Fibroblast of lung (primary cell): ENCODE results near the gene PRKCH.

Experiments used
- CTCF ChIP-seq, 2 donors: IDR thresholded peaks in 1 of 2; conservative IDR thresholded peaks in 1 of 2; 1 replicate in 1 of 2; 2 replicates in 1 of 2; pipeline ENCODE4 v1.5.1; 2011 to 2012; ENCODE audit warnings: low read length in 2 of 2, control low read depth in 1 of 2, inconsistent platforms in 1 of 2, low read depth in 1 of 2, mild to moderate bottlenecking in 1 of 2
- EZH2 ChIP-seq: IDR thresholded peaks from 2 replicates; pipeline ENCODE4 v1.5.1; 2012; ENCODE audit warnings: low read length, control low read depth, mild to moderate bottlenecking; ENCODE audit errors: missing control alignments

DNA sequence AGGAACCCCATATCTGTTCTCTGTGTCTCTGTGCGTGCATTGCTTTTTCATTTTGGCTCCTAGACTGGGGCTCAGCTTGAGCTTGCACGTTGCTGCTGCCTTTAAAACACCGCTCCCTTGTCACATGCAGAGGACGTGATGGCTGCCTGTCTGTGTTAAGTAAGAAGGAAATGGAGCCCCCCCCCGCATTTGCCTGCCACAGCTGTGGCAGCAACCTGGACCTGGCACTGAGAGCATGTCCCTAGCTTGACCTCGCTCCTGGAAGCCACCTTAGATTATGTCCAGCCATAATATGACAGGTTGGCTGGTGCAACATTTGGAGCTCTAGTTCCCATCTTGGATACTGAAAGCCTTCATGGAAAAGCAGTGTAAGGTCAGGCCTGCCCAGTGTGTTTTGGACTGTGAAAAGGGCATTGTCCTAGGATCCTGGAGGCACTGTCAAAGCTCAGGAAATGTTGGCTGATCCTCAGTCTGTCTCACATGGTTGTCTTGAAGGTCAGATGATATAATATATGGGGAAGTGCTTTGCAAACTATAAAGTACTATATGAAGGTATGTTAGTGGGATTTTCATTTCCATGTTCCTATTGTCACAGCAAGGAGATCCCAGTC, 73.8 kb downstream of the PRKCH start:
- no peak for TF ChIP-seq CTCF (conservative IDR thresholded peaks at IDR 0.05 in 1 of 2, IDR thresholded peaks at IDR 0.05 in 1 of 2; ENCODE audit: low read depth in 1 of 2, low read length in 2 of 2)
- no peak for TF ChIP-seq EZH2
